Measurements from ENCODE around the gene MARK4.
A peak's percentile ranks its signal among the peaks of the same experiment; 100 is the strongest.
"Not testable (repeated sequence)": the region's sequence is repeated elsewhere in the genome, so short reads cannot be mapped to it uniquely, and the experiment has no call there.

The MARK4 gene

DNA sequence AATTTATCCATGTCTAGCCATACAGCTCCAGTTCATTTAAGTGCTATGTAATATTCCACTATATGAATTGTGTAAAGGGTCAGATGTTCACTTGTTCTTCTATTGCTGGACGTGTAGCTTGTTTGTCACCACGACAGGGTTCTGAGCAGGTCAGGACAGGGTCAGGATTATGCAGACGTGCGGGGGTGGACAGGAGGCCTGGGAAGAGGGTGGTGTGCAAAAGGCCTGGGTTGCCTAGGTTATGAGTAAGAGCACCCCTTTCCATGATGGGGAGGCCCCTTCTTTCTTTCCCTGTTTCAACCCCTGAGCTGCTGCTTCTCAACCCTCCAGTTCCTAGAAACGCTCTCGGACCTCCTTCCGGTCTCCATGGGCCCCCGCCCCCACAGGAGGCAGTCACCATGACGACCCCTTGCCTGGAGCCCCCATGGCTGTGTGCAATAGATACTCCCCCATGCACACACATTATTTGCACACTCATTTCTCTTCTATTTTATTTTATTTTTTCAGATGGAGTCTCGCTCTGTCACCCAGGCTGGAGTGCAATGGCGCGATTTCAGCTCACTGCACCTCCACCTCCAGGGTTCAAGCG lies 7.8 kb upstream of the MARK4 start:
- DNase-seq = no peak

DNA sequence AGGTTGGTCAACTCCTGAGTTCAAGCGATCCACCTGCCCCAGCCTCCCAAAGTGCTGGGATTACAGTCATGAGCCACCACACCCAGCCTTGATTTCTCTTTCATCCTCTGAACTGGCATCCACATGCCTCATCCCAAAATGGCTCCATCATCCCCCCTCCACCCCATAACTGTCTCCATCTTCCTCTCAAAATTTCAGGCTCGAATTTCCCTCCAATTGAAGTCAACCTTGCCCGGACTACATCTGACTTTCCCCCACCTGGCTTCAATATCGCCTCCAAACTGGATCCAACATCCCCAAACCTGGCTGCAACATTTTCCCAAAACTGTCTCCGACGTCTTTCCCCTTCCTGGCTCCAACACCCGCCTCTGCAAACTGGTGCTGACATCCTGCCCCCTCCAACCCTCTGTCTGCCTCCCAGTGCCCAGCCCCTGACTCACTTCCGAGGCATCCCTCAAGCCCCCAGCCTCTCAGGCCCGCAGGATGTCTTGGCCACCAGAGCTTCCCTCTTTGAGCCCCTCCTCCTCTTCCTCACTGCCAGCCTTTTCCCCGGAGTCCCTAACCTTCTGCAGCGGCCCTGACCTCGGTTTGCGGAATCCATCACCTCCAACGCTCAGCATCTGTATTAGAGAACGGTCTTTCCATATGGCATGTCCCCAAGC lies 6.8 kb upstream of the MARK4 start:
- no peak for DNase-seq

DNA sequence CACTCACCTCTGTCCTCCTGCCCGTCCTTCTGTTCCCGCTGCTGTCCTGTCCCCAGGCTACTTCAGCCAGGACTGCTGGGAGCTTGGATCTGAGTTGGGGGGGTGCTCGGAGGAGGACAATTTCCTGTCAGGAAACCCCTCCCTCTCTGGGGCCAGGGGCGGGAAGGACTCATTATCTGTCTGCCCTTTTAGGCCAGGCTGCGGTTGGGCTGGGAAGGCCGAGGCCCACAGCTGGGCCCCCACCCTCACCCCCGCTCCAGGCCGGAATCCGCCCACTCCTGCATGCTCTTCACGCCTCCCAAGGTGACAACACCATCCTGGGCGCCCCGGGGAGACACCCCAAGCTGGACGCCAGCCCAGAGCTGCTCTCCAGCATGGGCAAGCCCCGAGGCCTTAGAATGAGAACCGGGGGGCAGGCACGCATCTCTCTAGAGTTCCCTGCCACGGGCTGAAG lies 5.7 kb upstream of the MARK4 start, which contains the start of gene EXOC3L2:
EXOC3L2 (minus strand) TSS at position 74 of the 454 bp plus-strand sequence. CDS start 6,362 bp downstream, outside the sequence.
- no peak for DNase-seq

DNA sequence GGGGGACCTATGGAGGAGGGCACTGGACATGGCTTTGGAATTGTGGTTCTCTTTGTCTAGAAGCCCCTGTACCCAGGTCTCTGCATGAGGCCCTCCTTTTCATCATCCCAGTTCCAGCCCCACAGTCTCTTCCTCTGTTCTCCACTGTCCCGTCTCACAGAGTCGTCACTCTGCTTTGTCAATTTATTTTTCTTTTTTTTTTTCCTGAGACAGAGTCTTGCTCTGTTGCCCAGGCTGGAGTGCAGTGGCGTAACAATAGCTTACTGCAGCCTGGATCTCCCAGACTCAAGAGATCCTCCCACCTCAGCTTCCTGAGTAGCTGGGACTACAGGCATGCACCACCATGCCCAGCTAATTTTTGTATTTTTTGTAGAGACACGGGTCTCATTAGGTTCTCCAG lies 5.2 kb upstream of the MARK4 start:
- DNase-seq = no peak

DNA sequence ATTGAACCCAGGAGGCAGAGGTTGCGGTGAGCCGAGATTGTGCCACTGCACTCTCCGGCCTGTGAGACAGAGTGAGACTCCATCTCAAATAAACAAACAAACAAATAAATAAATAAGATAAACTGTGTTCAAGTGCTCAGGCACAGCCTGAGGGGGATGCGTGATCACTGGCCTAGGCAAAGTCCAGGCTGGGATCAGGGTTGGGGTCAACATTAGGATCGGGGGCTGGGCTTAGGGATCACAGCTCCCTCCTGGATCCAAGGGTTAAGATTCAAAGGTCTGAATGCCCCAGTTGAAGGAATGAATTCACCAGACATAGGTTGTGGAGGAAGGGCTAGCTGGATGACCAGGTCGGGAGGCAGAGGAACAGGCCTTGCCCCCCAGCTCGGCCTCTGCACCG lies 3.9 kb upstream of the MARK4 start:
- DNase-seq = no peak

DNA sequence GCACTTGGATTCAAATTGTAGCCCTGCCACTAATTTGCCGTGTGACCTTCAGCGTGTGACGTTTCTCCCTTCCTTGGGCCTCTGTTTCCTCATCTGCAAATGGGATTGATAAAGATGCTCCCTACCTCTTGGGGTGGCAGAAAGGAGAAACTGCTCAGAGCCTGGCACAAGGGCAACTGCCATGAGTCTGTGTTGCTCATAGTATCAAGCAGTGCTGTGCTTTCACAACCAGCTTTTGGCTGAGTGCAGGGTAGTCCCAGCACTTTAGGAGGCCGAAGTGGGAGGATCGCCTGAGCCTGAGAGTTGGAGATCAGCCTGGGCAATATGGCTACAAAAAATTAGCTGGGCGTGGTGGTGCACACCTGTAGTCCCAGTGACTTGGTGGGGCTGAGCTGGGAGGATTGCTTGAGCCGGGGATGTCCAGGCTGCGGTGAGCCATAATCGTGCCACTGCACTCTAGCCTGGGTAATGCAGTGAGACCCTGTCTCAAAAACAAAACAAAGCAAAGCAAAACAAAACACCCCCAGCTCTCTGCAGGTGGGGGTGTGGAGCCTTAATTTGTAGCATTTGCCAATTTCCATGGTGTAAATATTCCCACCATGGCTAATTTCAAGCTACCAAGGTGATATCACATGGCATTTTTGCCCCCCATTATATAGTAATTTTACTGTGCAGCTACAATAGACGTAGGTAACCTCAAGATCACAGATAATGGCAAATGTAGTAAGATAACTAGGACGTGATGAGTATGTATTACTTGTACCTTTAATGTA lies 1.6 kb upstream of the MARK4 start:
- DNase-seq = no peak

DNA sequence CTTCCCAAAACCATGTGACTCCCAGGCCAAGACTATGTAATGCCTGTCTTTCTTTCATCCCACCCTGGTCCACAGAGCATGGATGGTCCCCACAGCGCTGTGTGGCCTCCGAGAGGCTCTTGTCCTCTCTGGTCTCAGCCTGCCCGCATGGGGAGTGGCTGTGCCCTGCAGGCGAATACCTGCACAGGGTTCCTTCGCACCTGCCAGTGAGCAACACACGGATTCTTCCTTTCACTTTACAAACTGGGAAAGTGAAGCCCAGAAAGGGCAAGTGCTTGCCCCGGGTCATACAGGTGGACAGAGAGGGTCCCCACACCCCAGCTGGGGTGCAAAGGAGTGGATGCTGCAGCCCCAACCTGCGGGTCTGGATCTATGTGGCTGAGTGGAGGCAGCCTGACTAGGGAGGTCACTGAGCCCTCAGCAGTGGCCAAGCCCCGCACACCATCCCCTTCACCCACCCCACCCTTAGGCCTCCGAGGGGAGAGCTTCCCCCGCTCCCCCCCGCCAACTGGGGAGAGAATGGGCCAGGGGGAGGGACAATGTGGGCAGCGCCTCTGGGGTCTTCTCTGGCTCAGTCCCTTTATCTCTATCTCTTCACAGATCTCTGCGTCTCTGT lies 747 bp upstream of the MARK4 start:
- DNase-seq = peak in 1 of 51 donors; percentile 3

DNA sequence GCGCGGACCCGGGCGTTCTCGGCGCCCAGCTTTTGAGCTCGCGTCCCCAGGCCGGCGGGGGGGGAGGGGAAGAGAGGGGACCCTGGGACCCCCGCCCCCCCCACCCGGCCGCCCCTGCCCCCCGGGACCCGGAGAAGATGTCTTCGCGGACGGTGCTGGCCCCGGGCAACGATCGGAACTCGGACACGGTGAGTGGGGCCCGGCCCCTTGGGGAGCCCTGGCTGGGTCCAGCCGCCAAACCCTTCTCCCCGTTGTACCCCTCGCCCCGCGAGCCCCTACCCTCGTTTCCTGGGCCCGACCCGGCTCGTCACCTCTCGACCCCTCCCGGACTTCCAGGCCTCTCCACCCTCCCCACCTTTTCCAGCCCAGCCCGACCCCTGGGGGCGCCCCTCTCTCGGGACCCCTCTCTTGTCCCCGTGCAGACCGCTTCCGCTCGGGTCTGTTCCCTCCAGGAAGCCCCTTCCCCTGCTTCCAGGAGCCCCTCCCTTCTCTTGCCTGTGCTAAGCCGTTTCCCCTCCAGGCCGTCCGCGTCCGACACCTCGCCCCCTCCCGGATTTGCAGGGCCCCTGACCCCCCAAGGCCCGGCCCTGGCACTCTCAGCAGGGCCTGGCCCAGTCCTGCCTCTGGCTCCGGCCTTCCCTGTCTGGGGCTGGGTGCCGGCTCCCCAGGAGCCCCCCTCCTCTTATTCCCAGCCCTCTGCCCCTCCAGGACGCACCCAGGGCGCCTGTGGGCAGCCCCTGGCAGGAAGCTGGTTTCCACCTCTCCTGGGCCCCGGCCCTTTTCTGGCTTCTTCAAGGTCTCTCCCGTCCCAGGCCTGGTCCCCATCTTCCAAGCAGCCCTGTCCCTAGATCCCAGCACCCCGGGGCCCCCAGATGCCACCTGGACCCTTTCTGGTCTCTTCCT lies 632 bp downstream of the MARK4 start:
- DNase-seq = peak in 12 of 51 donors; percentile 3 to 44 (median 22)

DNA sequence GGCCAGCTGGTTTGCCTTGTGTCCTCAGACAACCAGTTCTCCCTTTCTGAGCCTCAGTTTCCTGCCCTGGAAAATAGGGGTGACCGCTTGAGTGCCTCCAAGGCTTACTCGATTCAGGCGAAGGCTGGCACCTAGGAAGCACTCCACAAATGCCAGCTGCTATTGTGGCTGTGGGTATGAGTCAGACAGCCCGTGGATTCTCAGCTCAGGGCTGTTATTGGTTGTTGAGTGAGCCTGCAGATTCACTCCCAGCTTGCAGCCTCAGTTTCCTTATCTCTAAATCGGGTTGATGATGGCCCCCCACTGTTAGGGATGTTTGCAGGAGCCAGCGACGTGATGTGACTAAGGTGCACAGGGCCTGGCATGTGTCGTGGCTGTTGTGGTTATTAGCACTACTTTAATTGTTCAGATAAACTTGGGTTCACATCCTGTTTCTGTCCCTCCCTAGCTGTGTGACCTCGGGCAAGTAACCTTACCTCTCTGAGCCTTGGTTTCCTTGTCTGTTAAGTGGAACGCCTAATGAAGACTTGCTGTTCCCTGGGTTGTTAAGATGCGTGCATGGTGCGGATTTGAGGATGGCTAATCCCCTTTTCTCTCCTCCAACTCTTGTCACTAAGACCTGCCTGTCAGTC lies 2.4 kb downstream of the MARK4 start:
- DNase-seq = peak in 5 of 51 donors; percentile 2 to 24 (median 7)

DNA sequence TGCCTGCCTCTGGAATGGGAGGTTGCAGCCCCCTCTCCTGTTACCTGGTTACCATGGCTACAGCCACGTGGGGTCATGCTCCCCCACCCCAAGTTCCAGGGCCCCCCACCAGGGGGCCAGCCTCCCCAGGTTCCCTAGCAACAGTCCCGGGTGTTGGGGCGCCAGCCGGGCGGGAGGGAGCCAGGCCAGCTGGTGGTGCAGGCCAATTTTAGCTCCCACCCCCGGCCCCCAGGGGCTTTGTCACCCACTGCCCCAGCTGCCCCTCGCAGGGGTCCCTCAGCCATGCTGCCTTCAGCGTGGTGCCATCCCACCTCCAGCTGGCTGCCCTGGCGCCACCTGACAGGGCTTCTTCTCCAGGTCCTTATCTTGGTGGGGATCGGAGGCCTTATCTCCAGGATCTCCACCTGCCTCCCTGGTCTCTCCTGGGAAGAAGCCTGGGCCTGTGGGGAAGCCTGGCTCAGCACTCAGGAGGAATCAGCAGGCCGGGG lies 3.0 kb downstream of the MARK4 start:
- no peak for DNase-seq

DNA sequence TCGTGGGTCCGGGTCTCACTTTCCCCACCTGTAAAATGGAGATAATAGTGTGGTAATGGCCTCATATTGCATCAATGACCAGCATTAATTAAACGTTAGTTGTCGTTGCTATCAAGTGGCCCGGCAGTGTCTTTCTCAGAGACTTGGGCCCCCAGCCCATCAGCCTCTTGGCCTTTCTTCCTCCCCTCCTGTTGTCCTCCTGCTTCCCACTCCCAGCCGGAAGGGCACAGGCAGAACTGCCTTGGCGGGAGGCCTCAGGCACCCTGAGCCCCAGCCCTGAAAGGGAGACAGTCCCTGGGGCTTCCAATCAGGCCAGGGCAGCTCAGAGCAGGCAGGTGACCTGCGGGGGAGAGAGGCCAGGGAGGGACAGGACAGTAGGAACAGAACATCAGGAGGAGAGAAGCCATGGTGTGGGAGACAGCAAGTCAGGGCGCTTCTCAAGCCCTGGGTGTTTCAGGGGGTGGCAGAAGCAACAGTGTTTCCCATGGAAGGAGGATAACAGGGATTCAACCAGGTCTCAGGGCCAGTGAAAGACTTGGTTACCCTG lies 4.6 kb downstream of the MARK4 start:
- no peak for DNase-seq

DNA sequence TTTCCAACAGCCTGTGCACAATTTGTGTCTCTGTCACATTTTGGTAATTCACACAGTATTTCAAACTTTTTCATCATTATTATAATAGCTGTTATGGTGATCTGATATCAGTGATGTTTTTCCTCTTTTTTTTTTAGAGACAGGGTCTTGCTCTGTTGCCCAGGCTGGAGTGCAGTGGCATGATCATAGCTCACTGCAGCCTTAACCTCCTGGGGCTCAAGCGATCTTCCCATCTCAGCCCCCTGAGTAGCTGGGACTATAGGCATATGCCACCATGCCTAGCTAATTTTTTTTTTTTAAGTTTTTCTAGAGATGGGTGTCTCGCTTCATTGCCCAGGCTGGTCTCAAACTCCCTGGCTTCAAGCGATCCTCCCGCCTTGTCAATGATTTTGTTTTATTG lies 5.8 kb downstream of the MARK4 start:
- no peak for DNase-seq

DNA sequence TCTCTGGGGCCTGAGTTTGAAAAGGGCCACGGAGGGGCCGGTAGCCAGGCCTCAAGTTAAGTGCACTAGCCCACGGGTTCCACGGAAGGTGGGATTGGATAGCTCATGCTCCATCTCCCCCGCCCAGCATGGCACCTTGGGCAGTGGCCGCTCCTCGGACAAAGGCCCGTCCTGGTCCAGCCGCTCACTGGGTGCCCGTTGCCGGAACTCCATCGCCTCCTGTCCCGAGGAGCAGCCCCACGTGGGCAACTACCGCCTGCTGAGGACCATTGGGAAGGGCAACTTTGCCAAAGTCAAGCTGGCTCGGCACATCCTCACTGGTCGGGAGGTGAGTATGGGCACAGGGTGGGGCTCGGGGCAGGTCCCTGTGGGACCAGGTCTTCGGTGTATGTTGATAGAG lies 7.8 kb downstream of the MARK4 start:
- DNase-seq = no peak

DNA sequence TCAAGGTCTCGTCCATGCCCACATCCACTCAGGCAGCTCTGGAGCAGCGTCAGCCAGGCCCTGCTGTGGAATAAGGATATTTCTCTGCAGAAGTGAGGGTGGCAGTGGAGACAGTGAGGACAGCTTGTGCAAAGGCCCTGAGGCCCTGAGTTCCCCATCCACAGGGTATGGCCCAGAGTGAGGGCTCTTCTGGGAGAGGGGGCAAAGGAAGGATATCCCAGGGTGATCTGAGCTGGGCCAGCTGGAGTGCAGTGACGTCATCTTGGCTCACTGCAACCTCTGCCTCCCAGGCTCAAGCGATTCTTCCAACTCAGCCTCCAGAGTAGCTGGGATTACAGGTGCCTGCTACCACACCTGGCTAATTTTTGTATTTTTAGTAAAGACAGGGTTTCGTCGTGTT lies 11.5 kb downstream of the MARK4 start:
- DNase-seq = no peak

DNA sequence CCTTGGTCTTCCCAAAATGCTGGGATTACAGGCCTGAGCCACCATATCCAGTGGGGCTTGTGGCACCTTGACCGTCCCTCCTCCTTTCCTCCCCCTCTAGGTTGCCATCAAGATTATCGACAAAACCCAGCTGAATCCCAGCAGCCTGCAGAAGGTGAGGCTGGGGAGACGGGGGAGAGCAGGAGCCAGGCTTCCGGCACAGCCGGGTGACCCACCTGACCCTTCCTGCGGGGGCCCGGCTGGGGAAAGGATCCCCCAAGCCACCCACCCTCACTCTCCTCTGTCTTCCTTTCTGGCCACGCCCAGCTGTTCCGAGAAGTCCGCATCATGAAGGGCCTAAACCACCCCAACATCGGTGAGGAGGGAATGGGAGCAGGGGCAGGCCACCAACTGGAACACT lies 11.9 kb downstream of the MARK4 start:
- DNase-seq = no peak

DNA sequence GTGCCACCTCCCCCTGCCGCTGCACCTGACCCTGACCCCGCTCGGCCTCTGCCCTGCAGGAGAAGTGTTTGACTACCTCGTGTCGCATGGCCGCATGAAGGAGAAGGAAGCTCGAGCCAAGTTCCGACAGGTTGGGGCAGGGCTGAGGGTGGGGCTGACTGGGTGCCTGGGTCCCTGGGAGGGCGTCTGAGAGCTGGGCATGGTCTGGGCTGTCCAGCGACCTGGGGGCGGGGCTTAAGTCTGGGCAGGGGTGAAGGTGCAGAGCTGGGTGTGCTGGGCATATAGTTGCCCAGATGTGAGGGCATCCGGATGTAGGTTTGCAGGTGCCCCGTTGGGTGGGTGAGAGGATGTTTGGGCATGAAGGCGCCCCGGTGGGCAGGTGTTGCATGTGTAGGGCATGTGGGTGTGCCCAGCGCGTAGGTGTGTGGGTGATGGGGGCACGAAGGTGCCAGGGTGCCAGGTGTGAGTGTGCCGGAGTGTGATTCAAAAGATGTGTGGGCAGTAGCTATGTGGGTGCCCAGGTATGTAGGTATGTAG lies 13.8 kb downstream of the MARK4 start:
- no peak for DNase-seq

DNA sequence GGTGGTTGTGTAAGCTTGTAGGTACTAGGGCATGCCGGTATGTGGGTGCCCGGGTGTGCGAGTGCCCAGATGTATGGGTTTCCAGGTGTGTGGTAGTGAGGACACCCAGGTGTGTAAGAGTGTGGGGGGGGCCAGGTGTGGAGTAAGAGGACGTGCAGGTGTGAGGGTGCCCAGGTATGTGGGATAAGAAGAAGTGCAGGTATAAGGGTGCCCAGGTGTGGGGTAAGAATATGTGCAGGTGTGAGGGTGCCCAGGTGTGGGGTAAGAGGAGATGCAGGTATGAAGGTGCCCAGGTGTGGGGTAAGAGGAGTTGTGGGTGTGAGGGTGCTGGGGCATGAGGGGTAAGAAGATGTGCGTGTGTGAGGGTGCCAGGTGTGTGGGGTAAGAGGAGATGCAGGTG lies 14.3 kb downstream of the MARK4 start:
- no peak for DNase-seq

DNA sequence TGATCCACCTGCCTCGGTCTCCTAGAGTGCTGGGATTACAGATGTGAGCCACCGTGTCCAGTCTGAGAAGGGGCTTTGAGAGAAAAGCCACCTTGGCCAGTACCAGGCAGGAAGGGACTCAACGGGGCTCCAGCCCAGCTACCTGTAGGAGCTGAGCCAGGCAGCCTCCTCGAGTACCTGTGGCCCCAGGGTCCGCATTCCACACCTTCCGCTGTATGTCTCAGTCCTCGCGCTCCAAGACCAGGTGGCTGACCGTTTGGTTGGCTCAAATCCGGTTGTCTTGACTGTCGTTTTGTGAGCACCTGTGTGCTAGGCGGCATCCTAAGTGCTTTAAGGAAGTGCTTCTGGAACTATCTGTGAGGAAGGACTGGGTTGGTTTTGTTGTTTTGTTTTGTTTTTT lies 16.2 kb downstream of the MARK4 start:
- no peak for DNase-seq

DNA sequence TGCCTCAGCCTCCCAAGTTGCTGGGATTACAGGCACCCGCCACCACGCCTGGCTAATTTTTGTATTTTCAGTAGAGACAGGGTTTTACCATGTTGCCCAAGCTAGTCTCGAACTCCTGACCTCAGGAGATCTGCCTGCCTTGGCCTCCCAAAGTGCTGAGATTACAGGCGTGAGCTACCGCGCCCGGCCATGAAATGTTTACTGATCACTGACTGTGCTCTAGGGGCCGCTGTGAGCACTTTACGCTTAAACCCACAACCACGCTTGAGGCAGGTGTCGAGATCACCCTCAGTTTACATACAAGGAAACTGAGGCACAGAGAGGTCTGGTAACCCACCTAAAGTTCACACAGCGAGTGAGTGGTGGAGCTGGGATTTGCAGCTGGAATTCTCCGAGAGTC lies 18.9 kb downstream of the MARK4 start:
- not testable (repeated sequence) for DNase-seq

Data from hypothalamus (tissue), 51 donors.